Caco-2 (cell line): ENCODE measurements around the gene MICU1. TPM values are rescaled to one million over a fixed set of nuclear protein-coding genes. Genes with fewer than 3 reads are reported as not detected.
"Not testable (repeated sequence)": the region's sequence is repeated elsewhere in the genome, so short reads cannot be mapped to it uniquely, and the experiment has no call there.

Experiments
- BruUV-seq: library from RNA; stranded (reverse); fragments of 400-500 nt; replicated peaks from 2 replicates; lab custom pipeline; 2021; lab: Mats Ljungman, UMichigan
- CTCF ChIA-PET: fragments of 300-600 bp; sonication (Branson Sonifier 250); formaldehyde crosslinking; loops from one replicate; lab custom pipeline; 2022; ENCODE audit warnings: antibody characterized with exemption; lab: Charles Lee
- POLR2A ChIA-PET: fragments of 300-600 bp; sonication (Branson Sonifier 250); formaldehyde crosslinking; loops from one replicate; lab custom pipeline; 2022; ENCODE audit warnings: antibody characterized with exemption; lab: Charles Lee
- DNase-seq, 2 experiments: peaks; one replicate each; pipeline versions ENCODE4 v3.0.0 to v3.0.0-alpha.2; 2020 to 2022
- H3K27me3 ChIP-seq: replicated peaks from 2 replicates; pipeline ENCODE4 v1.6.0; 2011; ENCODE audit warnings: low read length; ENCODE audit not compliant: control insufficient read depth, insufficient read depth
- H3K36me3 ChIP-seq: 2 replicates; pipeline ENCODE4 v1.5.1; 2011; ENCODE audit warnings: low read length; ENCODE audit not compliant: control insufficient read depth, insufficient read depth
- H3K4me1 ChIP-seq: fragments of 250-450 bp; sonication (Bioruptor Pico); 2 replicates; pipeline ENCODE4 v1.5.1; 2020; ENCODE audit warnings: mild to moderate bottlenecking
- H3K4me3 ChIP-seq: 2 replicates; pipeline ENCODE4 v1.5.1; 2011; ENCODE audit warnings: low read depth, mild to moderate bottlenecking, control low read depth, low read length
- H3K9me3 ChIP-seq: fragments of 250-450 bp; sonication (Bioruptor Pico); 2 replicates; pipeline ENCODE4 v1.5.1; 2020; ENCODE audit warnings: mild to moderate bottlenecking, moderate library complexity
- H3K27ac Mint-ChIP-seq: one replicate; pipeline ENCODE4 v1.8.0; 2022; ENCODE audit warnings: mixed read lengths; ENCODE audit not compliant: unreplicated experiment
- H3K27me3 Mint-ChIP-seq: one replicate; pipeline ENCODE4 v1.8.0; 2022; ENCODE audit warnings: mixed read lengths; ENCODE audit not compliant: insufficient read depth, unreplicated experiment
- H3K36me3 Mint-ChIP-seq: one replicate; pipeline ENCODE4 v1.8.0; 2022; ENCODE audit warnings: mild to moderate bottlenecking, mixed read lengths; ENCODE audit not compliant: insufficient read depth, unreplicated experiment
- H3K4me1 Mint-ChIP-seq: one replicate; pipeline ENCODE4 v1.8.0; 2022; ENCODE audit warnings: low read depth, mixed read lengths; ENCODE audit not compliant: unreplicated experiment
- H3K4me3 Mint-ChIP-seq: one replicate; pipeline ENCODE4 v1.8.0; 2022; ENCODE audit warnings: mild to moderate bottlenecking, moderate library complexity, mixed read lengths; ENCODE audit not compliant: unreplicated experiment
- H3K9me3 Mint-ChIP-seq: one replicate; pipeline ENCODE4 v1.8.0; 2022; ENCODE audit warnings: mixed read lengths; ENCODE audit not compliant: unreplicated experiment
- CTCF ChIP-seq, 2 experiments: fragments of 200-600 bp in 1 of 2; IDR thresholded peaks; 1 replicate in 1 of 2; 2 replicates in 1 of 2; pipeline versions ENCODE4 v1.5.1 to v1.8.0; 2011 to 2022; ENCODE audit warnings: antibody characterized with exemption in 1 of 2, control low read depth in 1 of 2, inconsistent platforms in 1 of 2, low read depth in 1 of 2, low read length in 1 of 2, mild to moderate bottlenecking in 1 of 2, moderate library complexity in 1 of 2; ENCODE audit not compliant: insufficient read depth in 1 of 2, severe bottlenecking in 1 of 2, unreplicated experiment in 1 of 2
- intact Hi-C: fragments of 100-400 bp; cut with micrococcal nuclease; formaldehyde crosslinking; loops from one replicate; pipeline ENCODE4 v1.10.0; 2022; ENCODE audit not compliant: unreplicated experiment
- total RNA-seq: library from RNA; stranded (reverse); gene quantifications from 2 replicates; pipeline ENCODE4 v1.2.3, GENCODE V29; 2022

The MICU1 gene
- total RNA-seq, 1 experiment from 2014 or later: 83.2 TPM

GRCh38 chr10:72348282-72348681 is 277.6 kb downstream of the MICU1 start:
- DNase-seq: no peak
- Histone ChIP-seq H3K4me3 (no peak overlapping the region), H3K9me3 (no peaks in the 10 kb centered on the region), H3K27me3 (no peaks in the 10 kb centered on the region), H3K36me3 (peaks cover 12% of the 10 kb centered on the region), H3K4me1 (peaks cover 7% of the 10 kb centered on the region; the same call in 1 of the 2 replicates)
- Mint-ChIP-seq H3K27ac (no peak overlapping the region), H3K4me1 (peaks cover 12% of the 10 kb centered on the region), H3K4me3 (no peak overlapping the region), H3K36me3 (peaks cover 46% of the 10 kb centered on the region), H3K27me3 (no peaks in the 10 kb centered on the region), H3K9me3 (no peaks in the 10 kb centered on the region)
- POLR2A ChIA-PET: interaction anchor here (0.5 to 1.1 kb wide), 2 partner anchors 47 to 73 kb away, joined by 3 read pairs; no protein-coding TSS in a partner anchor
- no TSS peak for BruUV-seq
- no peak for TF ChIP-seq CTCF (IDR thresholded peaks at IDR 0.05; ENCODE audit: insufficient read depth in 1 of 2, low read depth in 1 of 2, low read length in 1 of 2, severe bottlenecking in 1 of 2, unreplicated experiment in 1 of 2)
- intact Hi-C loops: no loop called here
- CTCF ChIA-PET: no interaction called here

- H3K27me3 Mint-ChIP-seq, POLR2A ChIA-PET: not testable (repeated sequence)
Observed at GRCh38 chr10:72346117-72346516, 279.8 kb downstream of the MICU1 start.

GRCh38 chr10:72344932-72345331 is 280.9 kb downstream of the MICU1 start:
- no peak overlapping the region for H3K4me3 ChIP-seq
- BruUV-seq: no TSS peak
- CTCF ChIA-PET: interaction anchor here (1.0 kb wide), 1 partner anchor 488 kb away, joined by 3 read pairs; no protein-coding TSS in a partner anchor

More at GRCh38 chr10:72346117-72346516, 279.8 kb downstream of the MICU1 start:
- H3K4me3 Mint-ChIP-seq, H3K27me3 ChIP-seq, H3K4me3 ChIP-seq, H3K9me3 ChIP-seq, intact Hi-C loops, H3K4me1 ChIP-seq, H3K27ac Mint-ChIP-seq, BruUV-seq, H3K4me1 Mint-ChIP-seq, H3K9me3 Mint-ChIP-seq, CTCF ChIA-PET, DNase-seq: not testable (repeated sequence)
- peaks cover 14% of the 10 kb centered on the region for H3K36me3 ChIP-seq
- H3K36me3 Mint-ChIP-seq: peaks cover 52% of the 10 kb centered on the region

More at GRCh38 chr10:72344932-72345331, 280.9 kb downstream of the MICU1 start:
- no peaks in the 10 kb centered on the region for H3K4me1 ChIP-seq
- no peaks in the 10 kb centered on the region for H3K27me3 ChIP-seq
- peaks cover 13% of the 10 kb centered on the region for H3K36me3 ChIP-seq
- POLR2A ChIA-PET: interaction anchor here (0.6 to 0.7 kb wide), 3 partner anchors 26 to 343 kb away, joined by 3 to 7 read pairs (median 6); no protein-coding TSS in a partner anchor
- no peaks in the 10 kb centered on the region for H3K9me3 ChIP-seq
- H3K27me3 Mint-ChIP-seq: no peaks in the 10 kb centered on the region
- no peak for TF ChIP-seq CTCF (IDR thresholded peaks at IDR 0.05; ENCODE audit: insufficient read depth in 1 of 2, low read depth in 1 of 2, low read length in 1 of 2, severe bottlenecking in 1 of 2, unreplicated experiment in 1 of 2)
- H3K4me1 Mint-ChIP-seq: no peaks in the 10 kb centered on the region
- intact Hi-C loops: no loop called here
- H3K9me3 Mint-ChIP-seq: no peaks in the 10 kb centered on the region
- no peak for DNase-seq
- H3K4me3 Mint-ChIP-seq: no peak overlapping the region
- no peak overlapping the region for H3K27ac Mint-ChIP-seq
- H3K36me3 Mint-ChIP-seq: peaks cover 57% of the 10 kb centered on the region
